ENCODE measurements around the gene CFAP52. TPM values are rescaled to one million over a fixed set of nuclear protein-coding genes. Genes with fewer than 3 reads are reported as not detected.

CFAP52 gene
- total and polyA plus RNA-seq, 4 donors = 0.33 TPM; not detected in 3

DNA sequence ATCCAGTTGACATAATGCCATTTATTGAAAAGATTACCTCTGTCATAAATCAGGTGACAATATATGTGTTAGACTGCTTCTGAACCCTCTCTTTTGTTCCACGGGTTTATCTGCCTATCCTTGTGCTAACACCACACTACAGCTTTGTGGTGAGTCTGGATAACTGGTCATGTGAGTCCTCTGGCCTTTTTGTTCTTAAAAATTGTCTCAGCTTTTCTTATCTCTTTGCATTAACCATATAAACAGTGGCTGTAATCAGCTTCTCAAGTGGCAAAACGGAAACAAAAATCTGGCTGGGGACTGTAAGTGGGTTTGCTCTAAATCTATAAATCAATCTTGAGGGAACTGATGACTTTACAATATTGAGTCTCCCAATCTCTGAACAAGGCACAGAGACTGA lies 45.4 kb upstream of the CFAP52 start:
- no peak overlapping the region for H3K4me3 ChIP-seq (ENCODE audit: low read depth in 1 of 3, low read length in 3 of 3)
- no peaks in the 10 kb centered on the region for H3K4me1 ChIP-seq (ENCODE audit: control insufficient read depth in 4 of 4, insufficient read depth in 4 of 4, low read length in 3 of 4)
- no peaks in the 10 kb centered on the region for H3K9me3 ChIP-seq (ENCODE audit: control insufficient read depth in 4 of 4, low read length in 3 of 4)
- DNase-seq (ENCODE audit: low spot score) = no peak
- no peak for TF ChIP-seq RXRA (IDR thresholded peaks at IDR 0.05)
- TF ChIP-seq NR2F2 (IDR thresholded peaks at IDR 0.05) = no peak
- TF ChIP-seq, protein P1, sequence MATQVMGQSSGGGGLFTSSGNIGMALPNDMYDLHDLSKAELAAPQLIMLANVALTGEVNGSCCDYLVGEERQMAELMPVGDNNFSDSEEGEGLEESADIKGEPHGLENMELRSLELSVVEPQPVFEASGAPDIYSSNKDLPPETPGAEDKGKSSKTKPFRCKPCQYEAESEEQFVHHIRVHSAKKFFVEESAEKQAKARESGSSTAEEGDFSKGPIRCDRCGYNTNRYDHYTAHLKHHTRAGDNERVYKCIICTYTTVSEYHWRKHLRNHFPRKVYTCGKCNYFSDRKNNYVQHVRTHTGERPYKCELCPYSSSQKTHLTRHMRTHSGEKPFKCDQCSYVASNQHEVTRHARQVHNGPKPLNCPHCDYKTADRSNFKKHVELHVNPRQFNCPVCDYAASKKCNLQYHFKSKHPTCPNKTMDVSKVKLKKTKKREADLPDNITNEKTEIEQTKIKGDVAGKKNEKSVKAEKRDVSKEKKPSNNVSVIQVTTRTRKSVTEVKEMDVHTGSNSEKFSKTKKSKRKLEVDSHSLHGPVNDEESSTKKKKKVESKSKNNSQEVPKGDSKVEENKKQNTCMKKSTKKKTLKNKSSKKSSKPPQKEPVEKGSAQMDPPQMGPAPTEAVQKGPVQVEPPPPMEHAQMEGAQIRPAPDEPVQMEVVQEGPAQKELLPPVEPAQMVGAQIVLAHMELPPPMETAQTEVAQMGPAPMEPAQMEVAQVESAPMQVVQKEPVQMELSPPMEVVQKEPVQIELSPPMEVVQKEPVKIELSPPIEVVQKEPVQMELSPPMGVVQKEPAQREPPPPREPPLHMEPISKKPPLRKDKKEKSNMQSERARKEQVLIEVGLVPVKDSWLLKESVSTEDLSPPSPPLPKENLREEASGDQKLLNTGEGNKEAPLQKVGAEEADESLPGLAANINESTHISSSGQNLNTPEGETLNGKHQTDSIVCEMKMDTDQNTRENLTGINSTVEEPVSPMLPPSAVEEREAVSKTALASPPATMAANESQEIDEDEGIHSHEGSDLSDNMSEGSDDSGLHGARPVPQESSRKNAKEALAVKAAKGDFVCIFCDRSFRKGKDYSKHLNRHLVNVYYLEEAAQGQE (IDR thresholded peaks at IDR 0.05) = no peak
- no peak for TF ChIP-seq SP1 (IDR thresholded peaks at IDR 0.05)
- TF ChIP-seq YY1 (IDR thresholded peaks at IDR 0.05) = no peak
- TF ChIP-seq RAD21 (IDR thresholded peaks at IDR 0.05) = no peak
- TF ChIP-seq FOXA2 (IDR thresholded peaks at IDR 0.05) = no peak
- TF ChIP-seq HNF4G (IDR thresholded peaks at IDR 0.05) = no peak
- TF ChIP-seq, protein P2, sequence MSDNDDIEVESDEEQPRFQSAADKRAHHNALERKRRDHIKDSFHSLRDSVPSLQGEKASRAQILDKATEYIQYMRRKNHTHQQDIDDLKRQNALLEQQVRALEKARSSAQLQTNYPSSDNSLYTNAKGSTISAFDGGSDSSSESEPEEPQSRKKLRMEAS (IDR thresholded peaks at IDR 0.05) = no peak
- TF ChIP-seq, protein P3, sequence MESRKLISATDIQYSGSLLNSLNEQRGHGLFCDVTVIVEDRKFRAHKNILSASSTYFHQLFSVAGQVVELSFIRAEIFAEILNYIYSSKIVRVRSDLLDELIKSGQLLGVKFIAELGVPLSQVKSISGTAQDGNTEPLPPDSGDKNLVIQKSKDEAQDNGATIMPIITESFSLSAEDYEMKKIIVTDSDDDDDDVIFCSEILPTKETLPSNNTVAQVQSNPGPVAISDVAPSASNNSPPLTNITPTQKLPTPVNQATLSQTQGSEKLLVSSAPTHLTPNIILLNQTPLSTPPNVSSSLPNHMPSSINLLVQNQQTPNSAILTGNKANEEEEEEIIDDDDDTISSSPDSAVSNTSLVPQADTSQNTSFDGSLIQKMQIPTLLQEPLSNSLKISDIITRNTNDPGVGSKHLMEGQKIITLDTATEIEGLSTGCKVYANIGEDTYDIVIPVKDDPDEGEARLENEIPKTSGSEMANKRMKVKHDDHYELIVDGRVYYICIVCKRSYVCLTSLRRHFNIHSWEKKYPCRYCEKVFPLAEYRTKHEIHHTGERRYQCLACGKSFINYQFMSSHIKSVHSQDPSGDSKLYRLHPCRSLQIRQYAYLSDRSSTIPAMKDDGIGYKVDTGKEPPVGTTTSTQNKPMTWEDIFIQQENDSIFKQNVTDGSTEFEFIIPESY (IDR thresholded peaks at IDR 0.05) = no peak
- TF ChIP-seq GABPA (IDR thresholded peaks at IDR 0.05 in 1 of 2, conservative IDR thresholded peaks at IDR 0.05 in 1 of 2) = no peak
- TF ChIP-seq, protein P4, sequence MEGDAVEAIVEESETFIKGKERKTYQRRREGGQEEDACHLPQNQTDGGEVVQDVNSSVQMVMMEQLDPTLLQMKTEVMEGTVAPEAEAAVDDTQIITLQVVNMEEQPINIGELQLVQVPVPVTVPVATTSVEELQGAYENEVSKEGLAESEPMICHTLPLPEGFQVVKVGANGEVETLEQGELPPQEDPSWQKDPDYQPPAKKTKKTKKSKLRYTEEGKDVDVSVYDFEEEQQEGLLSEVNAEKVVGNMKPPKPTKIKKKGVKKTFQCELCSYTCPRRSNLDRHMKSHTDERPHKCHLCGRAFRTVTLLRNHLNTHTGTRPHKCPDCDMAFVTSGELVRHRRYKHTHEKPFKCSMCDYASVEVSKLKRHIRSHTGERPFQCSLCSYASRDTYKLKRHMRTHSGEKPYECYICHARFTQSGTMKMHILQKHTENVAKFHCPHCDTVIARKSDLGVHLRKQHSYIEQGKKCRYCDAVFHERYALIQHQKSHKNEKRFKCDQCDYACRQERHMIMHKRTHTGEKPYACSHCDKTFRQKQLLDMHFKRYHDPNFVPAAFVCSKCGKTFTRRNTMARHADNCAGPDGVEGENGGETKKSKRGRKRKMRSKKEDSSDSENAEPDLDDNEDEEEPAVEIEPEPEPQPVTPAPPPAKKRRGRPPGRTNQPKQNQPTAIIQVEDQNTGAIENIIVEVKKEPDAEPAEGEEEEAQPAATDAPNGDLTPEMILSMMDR (IDR thresholded peaks at IDR 0.05; ENCODE audit: low read depth, low read length, missing input control) = no peak
- TF ChIP-seq, protein P5, sequence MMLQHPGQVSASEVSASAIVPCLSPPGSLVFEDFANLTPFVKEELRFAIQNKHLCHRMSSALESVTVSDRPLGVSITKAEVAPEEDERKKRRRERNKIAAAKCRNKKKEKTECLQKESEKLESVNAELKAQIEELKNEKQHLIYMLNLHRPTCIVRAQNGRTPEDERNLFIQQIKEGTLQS (IDR thresholded peaks at IDR 0.05) = no peak
- TF ChIP-seq JUND (IDR thresholded peaks at IDR 0.05) = no peak
- no peak for TF ChIP-seq EGR1 (IDR thresholded peaks at IDR 0.05; ENCODE audit: low read depth in 2 of 2)
- no peak for TF ChIP-seq HNF4A (conservative IDR thresholded peaks at IDR 0.05)
- TF ChIP-seq FOXA1 (IDR thresholded peaks at IDR 0.05) = no peak
- no peak for TF ChIP-seq TAF1 (conservative IDR thresholded peaks at IDR 0.05)
- H3K9ac ChIP-seq (ENCODE audit: low read depth in 1 of 2, low read length in 2 of 2) = no peak overlapping the region
- WGBS = 63% methylated on average over 2 of the region's 2 CpGs
- no peak overlapping the region for H3K27ac ChIP-seq (ENCODE audit: low read depth in 1 of 2, low read length in 2 of 2)
- H3K36me3 ChIP-seq (ENCODE audit: control insufficient read depth in 4 of 4, insufficient read depth in 3 of 4, low read depth in 1 of 4, low read length in 3 of 4) = no peaks in the 10 kb centered on the region
- H3K27me3 ChIP-seq (ENCODE audit: control insufficient read depth in 4 of 4, insufficient read depth in 4 of 4, low read length in 3 of 4) = no peaks in the 10 kb centered on the region
